Measurements from ENCODE around the gene RFX8.
A peak's percentile ranks its signal among the peaks of the same experiment; 100 is the strongest.
"Not testable (repeated sequence)": the region's sequence is repeated elsewhere in the genome, so short reads cannot be mapped to it uniquely, and the experiment has no call there.

The RFX8 gene

GRCh38 chr2:101442042-101442666, 32.8 kb downstream of the RFX8 start:
- H3K27me3 ChIP-seq (ENCODE audit: insufficient read depth, low read length, poor library complexity, severe bottlenecking): no peaks in the 10 kb centered on the region
- H3K4me1 ChIP-seq (ENCODE audit: insufficient read depth, low read length, poor library complexity, severe bottlenecking): peaks cover 10% of the 10 kb centered on the region
- H3K9me3 ChIP-seq (ENCODE audit: insufficient read depth, low read depth, low read length): peaks cover 12% of the 10 kb centered on the region
- no peaks in the 10 kb centered on the region for H3K79me2 ChIP-seq (ENCODE audit: insufficient read depth, low read length)
- H3K36me3 ChIP-seq (ENCODE audit: insufficient read depth, low read length): peaks cover 11% of the 10 kb centered on the region; the same call in 1 of the 2 replicates
- no peak overlapping the region for H3K4me3 ChIP-seq (ENCODE audit: low read length, poor library complexity, severe bottlenecking)
- no peak overlapping the region for H3K9ac ChIP-seq (ENCODE audit: low read depth, low read length, poor library complexity, severe bottlenecking)
- H3K4me2 ChIP-seq (ENCODE audit: low read depth, low read length, poor library complexity, severe bottlenecking): no peak overlapping the region
- no peaks in the 10 kb centered on the region for H3F3A ChIP-seq (ENCODE audit: low read depth)
- H2AFZ ChIP-seq (ENCODE audit: low read length): no peak overlapping the region
- TF ChIP-seq CTCF (conservative IDR thresholded peaks at IDR 0.05; ENCODE audit: low read length): peak; percentile 34; the same call in 1 of the 2 replicates
- no peak for TF ChIP-seq EZH2phosphoT487 (IDR thresholded peaks at IDR 0.05; ENCODE audit: borderline replicate concordance)
- no peaks in the 10 kb centered on the region for H3K9me2 ChIP-seq (replicated peaks; ENCODE audit: low read depth, low read length)
- H4K20me1 ChIP-seq (ENCODE audit: insufficient read depth, low read length, poor library complexity, severe bottlenecking): no peaks in the 10 kb centered on the region

- Histone ChIP-seq H3K9ac (ENCODE audit: low read depth, low read length, poor library complexity, severe bottlenecking) (no peak overlapping the region), H4K20me1 (ENCODE audit: insufficient read depth, low read length, poor library complexity, severe bottlenecking) (no peaks in the 10 kb centered on the region), H3K4me1 (ENCODE audit: insufficient read depth, low read length, poor library complexity, severe bottlenecking) (peaks cover 10% of the 10 kb centered on the region), H3F3A (ENCODE audit: low read depth) (no peaks in the 10 kb centered on the region), H3K4me2 (ENCODE audit: low read depth, low read length, poor library complexity, severe bottlenecking) (no peak overlapping the region), H2AFZ (ENCODE audit: low read length) (no peak overlapping the region), H3K9me2 (replicated peaks; ENCODE audit: low read depth, low read length) (no peaks in the 10 kb centered on the region), H3K9me3 (ENCODE audit: insufficient read depth, low read depth, low read length) (peaks cover 12% of the 10 kb centered on the region), H3K36me3 (ENCODE audit: insufficient read depth, low read length) (peaks cover 11% of the 10 kb centered on the region; the same call in 1 of the 2 replicates), H3K27me3 (ENCODE audit: insufficient read depth, low read length, poor library complexity, severe bottlenecking) (no peaks in the 10 kb centered on the region), H3K79me2 (ENCODE audit: insufficient read depth, low read length) (no peaks in the 10 kb centered on the region), H3K4me3 (ENCODE audit: low read length, poor library complexity, severe bottlenecking) (no peak overlapping the region)
- TF ChIP-seq EZH2phosphoT487 (IDR thresholded peaks at IDR 0.05; ENCODE audit: borderline replicate concordance): no peak
- TF ChIP-seq CTCF (conservative IDR thresholded peaks at IDR 0.05; ENCODE audit: low read length): no peak
Observed at GRCh38 chr2:101440127-101440738, 34.7 kb downstream of the RFX8 start.

- Histone ChIP-seq H4K20me1 (ENCODE audit: insufficient read depth, low read length, poor library complexity, severe bottlenecking) (no peaks in the 10 kb centered on the region), H2AFZ (ENCODE audit: low read length) (no peak overlapping the region), H3K9me2 (replicated peaks; ENCODE audit: low read depth, low read length) (no peaks in the 10 kb centered on the region), H3K36me3 (ENCODE audit: insufficient read depth, low read length) (peaks cover 7% of the 10 kb centered on the region; the same call in 1 of the 2 replicates), H3K9ac (ENCODE audit: low read depth, low read length, poor library complexity, severe bottlenecking) (no peak overlapping the region), H3K9me3 (ENCODE audit: insufficient read depth, low read depth, low read length) (peaks cover 7% of the 10 kb centered on the region), H3K4me3 (ENCODE audit: low read length, poor library complexity, severe bottlenecking) (no peak overlapping the region), H3K27me3 (ENCODE audit: insufficient read depth, low read length, poor library complexity, severe bottlenecking) (no peaks in the 10 kb centered on the region), H3F3A (ENCODE audit: low read depth) (no peaks in the 10 kb centered on the region), H3K4me2 (ENCODE audit: low read depth, low read length, poor library complexity, severe bottlenecking) (no peak overlapping the region), H3K79me2 (ENCODE audit: insufficient read depth, low read length) (no peaks in the 10 kb centered on the region), H3K4me1 (ENCODE audit: insufficient read depth, low read length, poor library complexity, severe bottlenecking) (peaks cover 10% of the 10 kb centered on the region)
- TF ChIP-seq EZH2phosphoT487 (IDR thresholded peaks at IDR 0.05; ENCODE audit: borderline replicate concordance) (no peak), CTCF (conservative IDR thresholded peaks at IDR 0.05; ENCODE audit: low read length) (no peak)
Observed at GRCh38 chr2:101439716-101440115, 35.2 kb downstream of the RFX8 start.

- not testable (repeated sequence) for H2AFZ ChIP-seq (ENCODE audit: low read length); H3K27me3 ChIP-seq (ENCODE audit: insufficient read depth, low read length, poor library complexity, severe bottlenecking)
Observed at GRCh38 chr2:101438555-101438954, 36.4 kb downstream of the RFX8 start.

More at GRCh38 chr2:101438555-101438954, 36.4 kb downstream of the RFX8 start:
- not testable (repeated sequence) for H4K20me1 ChIP-seq (ENCODE audit: insufficient read depth, low read length, poor library complexity, severe bottlenecking); H3F3A ChIP-seq (ENCODE audit: low read depth); H3K9ac ChIP-seq (ENCODE audit: low read depth, low read length, poor library complexity, severe bottlenecking); H3K9me3 ChIP-seq (ENCODE audit: insufficient read depth, low read depth, low read length); H3K79me2 ChIP-seq (ENCODE audit: insufficient read depth, low read length); H3K36me3 ChIP-seq (ENCODE audit: insufficient read depth, low read length); H3K4me3 ChIP-seq (ENCODE audit: low read length, poor library complexity, severe bottlenecking); H3K4me2 ChIP-seq (ENCODE audit: low read depth, low read length, poor library complexity, severe bottlenecking); H3K9me2 ChIP-seq (replicated peaks; ENCODE audit: low read depth, low read length)
- H3K4me1 ChIP-seq (ENCODE audit: insufficient read depth, low read length, poor library complexity, severe bottlenecking): peaks cover 10% of the 10 kb centered on the region
